Medulla oblongata (tissue), 1 donor: ENCODE measurements around the gene LDAH.

Experiments used
- DNase-seq: peaks from one replicate; pipeline ENCODE4 v3.0.0-alpha.2; 2015; ENCODE audit errors: extremely low spot score

LDAH gene

DNA sequence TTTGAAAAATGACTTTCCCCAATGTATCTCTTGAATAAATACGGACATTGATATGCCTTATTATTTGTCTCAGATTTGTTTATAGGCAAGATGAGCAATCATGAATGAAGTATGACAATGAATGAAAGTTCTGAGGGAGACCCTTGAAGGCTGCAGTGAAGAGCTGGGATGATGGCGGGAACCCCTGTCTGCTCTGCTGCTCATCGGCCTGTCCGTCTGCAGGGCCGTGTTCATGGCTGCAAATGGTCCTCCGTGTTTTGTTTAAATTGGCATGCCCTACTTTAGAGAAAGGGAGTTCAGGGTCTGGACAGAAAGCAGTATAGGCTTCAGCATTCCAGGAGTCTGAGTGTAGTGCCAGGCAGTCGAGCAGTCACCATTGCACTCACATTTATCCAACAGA, 170.8 kb downstream of the LDAH start:
- DNase-seq, result no peak

DNA sequence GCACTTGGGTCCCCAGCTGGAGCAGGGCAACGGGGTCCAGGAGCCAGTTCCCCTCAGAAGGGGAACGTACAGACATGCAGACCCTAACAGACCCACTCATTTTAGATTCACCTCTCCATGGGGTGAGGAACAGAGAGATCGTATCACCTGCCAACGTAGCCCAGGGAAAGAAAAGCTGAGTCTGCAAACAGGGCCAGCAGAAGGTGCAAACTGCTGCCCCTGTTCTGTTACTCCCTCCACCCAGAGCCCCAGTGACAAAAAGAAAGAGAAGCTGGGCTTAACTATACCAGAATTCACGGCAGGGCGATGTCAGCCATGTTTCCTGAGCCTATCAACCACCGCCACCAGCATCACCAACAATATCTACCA, 171.2 kb downstream of the LDAH start:
- DNase-seq, result no peak

DNA sequence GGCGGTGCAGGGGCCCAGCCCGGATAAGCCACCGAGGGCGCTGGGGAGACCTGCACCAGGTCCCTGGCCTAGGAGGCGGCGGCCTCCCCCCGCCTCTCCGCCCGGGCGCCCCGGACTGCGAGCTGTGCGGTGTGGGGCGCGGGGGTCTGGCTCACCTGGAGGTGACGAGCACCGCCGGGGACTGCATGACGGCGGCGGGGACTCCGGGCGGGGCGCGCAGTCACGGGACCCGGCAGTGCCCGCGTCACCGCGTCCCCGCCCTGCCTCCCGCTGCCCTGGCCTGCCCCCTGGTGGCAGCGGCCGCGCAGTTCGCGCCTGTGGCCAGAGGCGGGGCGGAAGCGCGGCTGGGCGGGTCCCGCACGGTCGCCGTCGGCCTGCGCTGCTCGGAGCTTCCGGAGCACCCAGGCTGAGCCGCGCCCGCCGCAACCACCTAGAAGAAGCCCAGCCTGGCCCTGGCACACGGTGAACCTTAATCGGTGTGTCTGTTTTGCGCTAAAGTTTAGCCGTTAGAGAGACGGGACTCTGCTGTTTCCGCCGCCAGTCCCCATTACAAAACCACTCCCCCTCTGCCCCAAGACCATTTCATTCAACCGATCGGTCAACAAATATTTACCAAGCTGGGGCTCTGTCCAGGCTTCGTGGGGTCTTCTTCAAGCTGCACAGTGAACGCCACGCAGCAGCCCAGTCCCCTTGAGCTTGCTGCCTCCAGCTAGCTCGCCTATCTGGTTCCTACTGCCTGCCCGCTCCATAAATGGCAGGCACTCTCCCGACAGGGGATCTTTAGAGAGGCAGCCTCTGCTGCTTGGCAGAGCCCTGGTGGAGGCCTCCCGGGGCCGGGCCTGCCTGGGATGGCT, 171.8 kb downstream of the LDAH start, which contains the start of gene HS1BP3:
Gene HS1BP3, minus strand, starts transcription at position 222 of the 854 bp plus-strand sequence. Its CDS starts 35 bp downstream, at position 187.
- DNase-seq, result peak; percentile 92

DNA sequence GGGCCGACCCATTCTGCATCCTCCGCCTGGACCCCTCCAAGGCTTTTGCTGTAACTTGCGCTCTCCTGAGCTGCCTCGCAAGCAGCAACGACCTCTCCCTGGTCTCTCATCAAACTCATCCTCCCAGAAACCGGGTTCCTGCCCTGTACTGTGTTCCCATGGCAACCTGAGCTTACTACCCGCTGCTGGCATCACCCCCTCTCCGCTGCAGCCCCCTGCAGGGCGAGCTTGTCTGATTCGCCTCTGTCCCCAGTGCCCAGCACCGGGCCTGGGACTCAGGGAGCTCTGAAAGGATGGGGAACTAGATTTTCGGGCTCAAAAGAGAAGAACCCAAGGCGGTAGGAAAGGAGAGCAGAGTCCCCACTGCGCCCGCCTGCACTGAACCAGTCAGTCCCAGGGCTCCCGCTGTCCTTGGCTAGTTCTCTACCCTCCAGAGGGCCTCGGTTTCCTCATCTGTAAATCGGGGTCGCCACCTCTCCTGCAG, 172.5 kb downstream of the LDAH start:
- peak; percentile 51 for DNase-seq

DNA sequence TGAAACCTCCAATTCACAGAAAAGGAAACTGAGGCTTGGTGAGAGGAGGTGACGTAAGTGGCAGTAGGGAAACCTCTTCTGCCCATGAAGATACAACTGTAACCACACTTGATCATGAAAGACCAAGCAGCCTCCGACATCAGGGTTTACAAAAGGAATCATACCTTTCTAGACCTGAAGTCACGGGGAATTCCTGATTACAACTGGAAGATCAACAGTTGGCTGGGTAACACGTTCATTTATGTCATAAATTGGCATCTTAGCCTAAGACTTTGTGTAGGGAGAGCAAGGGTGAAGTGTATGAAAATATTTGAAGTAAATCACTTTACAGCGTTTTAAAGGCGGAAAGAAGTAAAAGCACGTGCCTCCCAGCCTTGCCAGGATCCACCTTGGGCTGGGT, 172.9 kb downstream of the LDAH start:
- DNase-seq, result no peak

DNA sequence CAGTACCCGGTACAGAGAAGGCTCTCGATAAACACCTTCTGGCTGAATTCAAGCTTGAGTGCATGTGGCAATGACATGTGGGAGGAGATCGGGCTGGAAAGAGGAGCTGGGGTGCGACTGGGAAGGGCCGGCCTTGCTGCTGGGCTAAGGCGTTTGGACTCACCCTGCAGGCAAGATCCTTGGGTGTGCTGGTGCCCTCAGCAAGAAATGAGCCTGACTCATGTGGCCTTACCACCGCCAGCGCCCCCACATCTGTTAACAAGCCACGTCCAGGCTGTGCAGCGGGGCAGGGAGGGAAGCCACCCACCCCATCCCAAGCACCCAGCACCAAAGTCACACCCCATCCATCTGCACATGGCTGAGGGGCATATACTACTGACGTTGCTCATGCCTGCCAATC, 173.3 kb downstream of the LDAH start:
- no peak for DNase-seq

DNA sequence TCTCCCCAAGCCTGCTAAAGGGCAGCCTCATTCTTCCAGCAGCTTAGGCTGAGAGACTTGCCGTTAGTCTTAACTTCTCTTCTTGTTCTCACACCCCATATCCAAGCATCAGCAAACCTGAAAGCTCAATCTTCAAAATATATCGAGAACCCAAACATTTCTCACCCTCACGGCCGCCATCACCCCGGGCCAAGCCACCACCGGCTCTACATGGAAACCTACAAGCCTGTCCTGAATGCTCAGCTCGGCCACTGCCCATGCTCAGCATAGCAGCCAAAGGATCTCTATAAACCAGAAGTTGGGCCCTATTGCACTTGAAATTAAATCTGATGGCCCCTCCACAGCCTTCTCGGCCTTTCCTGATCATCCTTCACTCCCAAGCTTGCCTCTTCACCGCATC, 174.1 kb downstream of the LDAH start:
- no peak for DNase-seq

DNA sequence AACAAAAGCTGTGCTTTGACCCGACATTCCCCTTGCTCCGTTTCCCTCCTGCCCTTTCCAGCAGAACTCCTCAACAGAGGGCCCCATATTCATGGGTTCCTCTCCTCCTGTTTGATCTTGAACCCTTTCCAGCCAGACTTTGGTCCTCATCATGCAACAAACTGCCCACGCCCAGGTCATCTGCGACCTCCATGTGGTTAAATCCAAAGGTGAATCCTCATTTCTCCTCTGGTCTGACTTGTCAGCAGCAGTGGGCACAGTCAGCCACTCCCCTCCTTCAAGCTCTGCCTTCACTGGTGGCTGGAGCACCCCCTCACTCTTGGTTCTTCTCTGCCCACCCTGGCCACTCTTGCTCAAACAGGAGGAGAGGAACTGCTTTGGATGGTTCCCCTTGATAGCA, 174.7 kb downstream of the LDAH start:
- DNase-seq, result no peak

DNA sequence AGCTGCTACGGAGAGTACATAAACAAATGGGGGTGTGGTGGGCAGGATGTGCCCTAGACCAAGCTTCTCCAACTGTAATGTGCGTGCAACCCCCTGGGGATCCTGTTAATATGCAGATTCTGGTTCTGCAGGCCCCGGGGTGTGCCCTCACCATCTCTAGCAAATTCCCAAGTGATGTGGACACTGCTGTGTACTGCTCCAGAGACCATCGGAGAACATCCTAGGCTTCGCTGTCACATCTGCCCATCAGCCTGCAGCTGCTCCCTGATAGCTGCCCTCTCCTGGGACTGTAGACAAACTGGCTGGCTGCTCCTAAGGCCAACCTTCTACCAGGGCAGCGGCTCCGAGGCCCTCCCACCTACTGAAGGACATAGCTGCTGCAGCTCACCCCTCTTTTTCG, 175.2 kb downstream of the LDAH start:
- DNase-seq, result no peak

DNA sequence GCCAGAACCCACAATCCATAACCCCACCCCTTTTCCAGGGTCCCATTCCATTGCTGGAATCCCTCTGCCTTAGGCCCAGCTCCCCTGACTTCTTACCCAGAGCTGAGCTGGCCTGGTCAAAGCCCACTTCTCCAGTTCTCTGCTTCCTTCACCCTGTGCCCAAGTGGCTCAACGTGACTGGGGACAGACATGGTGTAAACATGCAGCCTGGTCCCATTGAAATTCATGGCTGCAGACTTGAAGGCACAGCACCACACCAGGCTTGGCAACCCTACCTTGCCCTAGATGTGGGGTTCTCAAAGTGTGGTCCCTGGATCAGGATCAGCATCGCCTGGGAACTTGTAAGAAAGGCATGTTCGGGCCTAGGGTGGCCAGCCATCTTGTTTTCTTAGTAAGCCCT, 175.7 kb downstream of the LDAH start:
- no peak for DNase-seq

DNA sequence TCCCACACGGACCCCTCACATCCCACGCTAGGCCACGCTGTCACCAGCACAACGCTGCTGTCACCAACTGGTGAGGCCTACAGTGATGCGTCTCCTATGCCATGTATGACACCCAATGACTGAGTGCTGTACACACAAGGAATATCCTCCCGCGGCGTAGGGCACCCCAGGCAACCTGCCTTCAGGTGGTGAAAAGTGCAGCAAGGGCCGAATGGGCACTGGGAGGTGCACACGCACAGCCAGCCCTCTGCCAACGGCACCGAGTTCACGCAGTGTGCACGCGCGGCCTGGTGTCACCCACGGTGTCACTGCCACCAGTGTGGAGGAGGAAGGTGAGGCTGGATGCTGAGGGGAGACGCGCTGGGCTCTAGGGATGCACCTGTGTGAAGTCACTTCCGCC, 176.5 kb downstream of the LDAH start:
- no peak for DNase-seq

DNA sequence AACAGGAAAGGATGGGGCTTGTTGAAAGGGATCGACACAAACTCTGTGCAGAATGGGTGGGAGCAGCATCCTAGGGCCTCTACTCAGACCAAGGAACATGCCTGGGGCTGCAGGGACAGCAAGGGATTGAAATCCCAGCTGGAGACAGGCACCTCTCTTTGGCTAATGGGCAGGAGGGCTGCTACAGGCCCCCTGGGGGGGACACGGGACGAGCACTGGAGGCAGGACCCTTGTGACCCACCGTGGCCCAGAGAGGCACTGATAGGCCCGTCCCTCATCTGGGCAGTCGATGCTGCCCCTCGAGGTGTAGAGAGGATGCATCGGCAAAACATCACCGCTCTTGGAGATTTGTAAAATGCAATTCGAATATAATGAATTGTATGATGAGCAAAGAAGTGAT, 177.1 kb downstream of the LDAH start:
- no peak for DNase-seq

DNA sequence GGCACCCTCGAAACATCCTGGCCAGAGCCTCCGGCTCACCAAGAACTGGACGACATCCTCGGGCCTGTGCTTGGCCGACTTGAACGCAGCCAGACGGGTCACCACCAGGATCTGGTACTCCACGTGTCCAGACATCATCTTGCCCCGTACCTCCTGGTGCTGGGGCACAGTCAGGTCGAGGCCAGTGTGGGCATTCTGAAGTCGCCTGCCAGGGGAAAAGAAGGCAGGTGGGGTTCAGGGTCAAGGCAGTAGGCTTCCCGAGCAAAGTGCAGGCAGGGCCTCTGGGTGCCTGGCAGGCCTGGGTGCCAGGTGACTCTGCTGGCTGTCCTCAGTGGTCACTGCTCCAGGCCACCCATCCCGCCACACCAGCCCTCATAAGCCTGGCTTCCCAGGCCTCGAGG, 177.6 kb downstream of the LDAH start:
- no peak for DNase-seq

DNA sequence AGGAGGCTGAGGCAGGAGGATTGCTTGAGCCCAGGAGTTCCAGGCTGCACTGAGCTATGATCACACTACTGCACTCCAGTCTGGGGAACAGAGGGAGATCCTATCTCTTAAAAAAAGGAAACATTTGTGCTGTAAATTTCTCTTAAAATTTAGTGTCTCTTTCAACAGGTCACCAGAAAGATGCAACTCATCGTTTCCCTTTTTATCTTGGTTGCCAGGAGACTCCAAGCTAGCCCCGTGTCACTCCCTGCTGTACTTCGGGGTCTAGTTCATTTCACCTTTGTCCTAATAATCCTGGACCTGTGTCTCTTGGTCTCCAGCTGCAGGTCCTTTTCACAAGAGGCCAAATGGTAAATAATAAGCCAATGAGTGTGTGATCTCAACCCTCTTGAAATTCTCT, 179.1 kb downstream of the LDAH start:
- no peak for DNase-seq

DNA sequence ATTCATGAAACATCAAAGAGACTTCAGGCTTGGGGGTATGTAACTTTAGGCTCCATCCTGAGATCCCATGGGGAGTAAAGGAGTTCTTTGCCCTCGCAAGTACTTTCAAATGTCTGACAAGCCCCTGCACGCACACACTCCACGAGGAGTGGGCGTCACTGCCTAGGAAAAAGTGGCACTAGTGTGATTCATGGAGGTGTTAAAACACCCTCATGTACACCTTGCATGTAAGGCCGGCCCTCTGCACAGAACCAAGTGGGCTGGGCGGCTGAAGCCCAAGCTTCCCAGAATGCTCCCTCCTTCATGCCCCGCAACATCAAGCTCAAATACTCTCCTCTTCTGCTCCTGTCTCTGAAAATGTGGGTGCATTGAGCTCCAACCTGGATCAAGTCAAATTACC, 179.8 kb downstream of the LDAH start:
- no peak for DNase-seq

DNA sequence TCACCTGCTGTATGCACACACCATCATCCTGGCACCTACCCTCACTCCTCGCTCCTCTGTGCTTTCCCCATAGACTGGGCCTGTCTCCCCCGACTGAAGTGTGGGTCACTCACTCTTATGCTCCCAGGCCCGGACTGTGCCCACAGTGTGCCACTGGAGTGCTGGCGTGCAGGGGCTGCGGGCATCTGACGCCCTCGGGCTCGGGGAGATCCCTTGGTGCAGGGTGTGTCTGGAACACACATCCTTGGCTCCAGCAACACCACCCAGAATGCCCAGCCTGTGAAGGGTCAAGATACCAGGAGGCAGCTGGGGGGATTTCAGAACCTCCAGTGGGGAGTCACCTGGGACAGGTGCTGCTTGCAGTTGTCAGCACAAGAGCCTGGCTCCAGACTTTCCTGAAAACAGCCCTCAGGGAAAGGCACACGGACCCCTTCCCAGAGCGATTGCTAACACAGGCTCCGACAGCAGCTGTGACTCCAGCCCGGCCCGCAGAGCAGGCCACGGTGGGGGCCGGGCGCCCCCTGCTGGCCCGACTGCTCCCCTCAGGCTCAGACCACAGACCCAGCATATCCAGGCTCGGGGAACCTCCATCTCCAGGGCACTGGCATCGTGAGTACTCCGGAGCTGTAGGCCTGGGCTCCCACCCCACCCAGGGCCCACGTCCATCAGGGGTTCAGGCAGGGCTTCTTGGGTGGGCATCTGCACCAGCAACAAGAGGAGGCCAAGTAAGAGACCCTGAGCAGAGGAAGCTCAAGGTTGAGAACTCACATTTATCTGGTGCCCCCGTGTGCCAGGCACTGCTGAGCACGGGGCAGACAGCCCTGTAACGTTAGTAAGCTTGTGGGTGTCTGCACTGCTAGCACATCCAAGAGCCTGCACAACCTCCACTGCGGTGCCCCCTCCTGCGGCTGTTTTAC, 180.6 kb downstream of the LDAH start:
- peak; percentile 85 for DNase-seq

DNA sequence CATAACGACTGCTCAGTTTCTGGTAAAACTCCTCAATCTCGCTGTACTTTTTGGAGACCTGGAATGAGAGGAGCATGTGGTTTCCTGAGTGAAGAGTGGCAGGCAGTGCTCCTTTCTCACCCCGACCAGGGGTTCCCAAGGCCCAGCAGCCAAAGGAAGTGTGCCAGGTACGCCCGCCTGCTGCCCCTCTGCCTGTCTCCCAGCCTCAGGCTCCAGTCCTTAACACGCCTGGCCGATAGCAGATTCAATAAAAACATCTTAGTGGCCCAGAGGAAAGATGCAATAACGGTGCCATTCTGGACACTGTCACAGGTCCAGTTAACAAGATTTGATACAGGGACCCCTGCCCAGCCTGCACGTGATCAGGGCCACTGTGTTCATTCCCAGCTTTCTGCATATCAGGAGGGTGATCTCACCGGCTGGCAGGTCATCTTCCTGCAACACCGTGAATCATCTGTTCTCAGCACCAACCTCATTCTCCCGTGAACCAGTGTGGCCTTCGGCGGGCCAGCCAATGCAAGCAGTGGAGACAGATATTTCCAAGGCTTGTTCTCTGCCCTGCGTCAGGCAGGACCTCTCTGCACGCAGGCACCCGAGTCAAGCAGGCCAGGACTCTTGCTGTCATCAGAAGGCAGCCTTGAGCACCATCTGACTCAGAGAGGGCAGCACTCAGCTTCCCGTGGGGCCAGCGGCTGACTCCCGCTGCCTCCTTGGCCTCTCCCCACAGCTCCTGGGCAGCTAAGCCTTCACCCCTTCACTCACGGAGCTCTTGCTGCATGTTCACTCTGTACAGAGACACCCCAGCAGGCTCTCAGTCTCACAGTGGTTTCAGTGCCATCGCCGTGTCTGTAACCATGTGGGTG, 181.5 kb downstream of the LDAH start:
- no peak for DNase-seq

DNA sequence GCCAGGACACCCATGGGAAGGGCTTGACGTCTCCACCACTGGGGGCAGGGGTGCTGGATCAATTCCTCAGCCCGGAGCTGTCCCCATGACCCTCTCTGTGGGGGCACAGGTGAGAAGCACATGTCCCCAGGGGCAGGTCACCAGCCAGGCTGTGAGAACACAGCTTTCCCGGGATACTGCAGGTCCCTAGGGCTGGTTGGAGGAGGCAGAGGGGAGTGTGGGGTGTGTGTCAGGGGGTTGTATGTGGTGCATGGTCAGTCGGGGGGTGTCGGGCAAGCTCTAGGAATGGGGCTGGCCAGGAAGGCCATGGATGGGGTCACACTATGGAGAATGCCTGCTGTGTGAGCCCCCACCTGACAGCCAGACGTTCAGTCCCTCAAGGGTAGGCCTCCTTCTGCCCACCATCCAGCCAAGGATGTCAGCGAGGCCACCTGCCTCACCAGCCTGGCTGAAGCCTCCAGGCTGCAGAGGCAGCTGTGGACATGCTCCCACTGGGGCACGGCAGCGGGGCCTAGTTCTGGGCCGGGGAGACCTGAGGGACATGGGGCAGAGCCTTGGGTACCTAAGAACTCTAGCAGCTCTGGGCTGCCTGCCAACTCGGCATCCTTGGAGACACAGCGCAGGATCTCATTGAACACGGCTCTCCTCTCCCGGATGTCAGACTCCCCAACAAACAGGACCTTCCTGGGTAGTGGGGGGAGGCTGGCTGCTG, 182.3 kb downstream of the LDAH start:
- peak; percentile 65 for DNase-seq

DNA sequence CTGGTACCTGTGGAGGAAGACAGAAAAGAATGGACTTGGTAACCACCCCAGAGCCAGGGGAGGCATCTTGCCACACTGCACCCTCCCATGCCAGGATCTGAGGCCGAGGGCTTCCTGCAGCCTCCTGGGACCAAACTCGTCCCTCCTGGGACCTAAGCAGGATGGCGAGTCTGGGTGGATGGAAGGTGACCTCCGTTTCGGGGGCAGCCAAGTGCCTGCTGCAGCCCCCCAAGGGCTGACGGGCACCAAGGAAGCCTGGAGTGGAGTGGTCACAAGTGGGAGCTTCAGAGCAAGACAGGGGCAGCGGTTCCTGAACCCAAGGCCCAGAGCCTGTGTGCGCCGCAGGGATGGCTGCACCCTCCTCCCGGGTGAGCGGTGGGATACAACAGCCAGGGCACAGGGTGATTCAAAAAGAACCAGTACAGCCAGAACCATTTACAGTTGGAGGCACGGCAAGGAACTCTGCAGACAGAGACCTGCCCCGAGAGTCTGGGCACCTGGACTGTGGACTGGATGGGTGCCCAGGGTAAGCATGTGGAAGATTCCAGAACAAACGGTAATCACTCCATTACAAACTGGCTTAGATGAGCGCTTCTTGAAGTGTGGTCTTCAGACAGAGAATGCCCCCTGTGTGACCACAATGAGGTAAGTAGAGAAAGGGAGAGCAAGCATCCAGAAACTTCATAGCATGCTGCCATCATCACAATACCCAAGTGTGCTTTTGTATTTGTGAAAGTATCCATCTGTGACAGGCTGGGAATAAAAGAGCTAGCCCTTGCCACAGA, 184.1 kb downstream of the LDAH start:
- no peak for DNase-seq

DNA sequence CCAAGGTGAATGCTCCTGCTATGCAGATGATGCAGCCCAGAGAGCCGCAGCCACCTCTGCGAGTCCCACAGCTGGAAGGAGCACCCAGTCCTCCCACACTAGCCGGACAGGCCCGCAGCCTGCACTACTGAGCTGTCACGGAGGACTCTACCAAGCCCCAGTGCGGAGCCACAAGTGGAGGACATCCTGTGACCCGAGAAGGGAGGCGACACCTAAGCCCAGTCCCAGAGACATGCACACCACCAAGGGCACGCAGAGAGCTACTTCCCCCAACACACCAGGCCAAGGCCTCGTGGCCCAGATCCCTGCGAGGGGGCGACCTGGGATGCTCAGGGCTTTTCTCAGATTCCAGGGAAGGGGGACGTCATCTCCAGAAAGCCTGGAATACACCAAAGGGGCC, 184.9 kb downstream of the LDAH start:
- no peak for DNase-seq
